Psoas muscle (tissue), 8 donors: Measurements from ENCODE around the gene TTC9. TPM values are rescaled to one million over a fixed set of nuclear protein-coding genes. Genes with fewer than 3 reads are reported as not detected.
A peak's percentile ranks its signal among the peaks of the same experiment; 100 is the strongest.

Experiments
- ATAC-seq, 4 donors: fragments of 200-7000 bp; cut with Tn5 transposase; one replicate each; pipeline ENCODE4 v1.9.1; 2020; ENCODE audit warnings: moderate library complexity in 3 of 4, mild to moderate bottlenecking in 2 of 4
- DNase-seq, 2 donors: peaks; one replicate each; pipeline ENCODE4 v3.0.0-alpha.2; 2020
- H3K27ac ChIP-seq: fragments of 200-600 bp; one replicate; pipeline ENCODE4 v1.8.0; 2022
- H3K27me3 ChIP-seq, 3 donors: fragments of 200-600 bp in 1 of 3; one replicate each; pipeline versions ENCODE4 v1.6.1 to v1.8.0; 2013 to 2022; ENCODE audit warnings: low read length in 2 of 3, mild to moderate bottlenecking in 2 of 3, moderate library complexity in 1 of 3; ENCODE audit not compliant: insufficient read depth in 3 of 3
- H3K36me3 ChIP-seq, 2 donors: fragments of 200-600 bp in 1 of 2; one replicate each; pipeline versions ENCODE4 v1.6.1 to v1.8.0; 2013 to 2022; ENCODE audit warnings: low read depth in 1 of 2, mild to moderate bottlenecking in 1 of 2, moderate library complexity in 1 of 2; ENCODE audit not compliant: insufficient read depth in 1 of 2
- H3K4me1 ChIP-seq: fragments of 200-600 bp; one replicate; pipeline ENCODE4 v1.8.0; 2022
- H3K4me3 ChIP-seq: fragments of 200-600 bp; one replicate; pipeline ENCODE4 v1.8.0; 2022; ENCODE audit warnings: mild to moderate bottlenecking
- H3K9me3 ChIP-seq: fragments of 200-600 bp; one replicate; pipeline ENCODE4 v1.8.0; 2022
- WGBS, 3 donors: extraction: QIAGEN DNeasy Blood & Tissue Kit; methylation state at CpG; one replicate each; pipeline versions ENCODE4 v1.1.6 to v1.1.7; 2013; 5-methylcytosine and 5-hydroxymethylcytosine counted together
- intact Hi-C, 2 donors: fragments of 100-400 bp; cut with DNase I; formaldehyde crosslinking; loops; one replicate each; pipeline versions ENCODE4 v1.11.0 to v1.14.2; 2022
- polyA plus RNA-seq, 3 donors: library from polyadenylated mRNA; stranded (reverse); fragments of 200-250 nt; gene quantifications; one replicate each; pipeline ENCODE4 v1.2.3, GENCODE V29; 2013
- total RNA-seq, 4 donors: library from RNA; stranded (reverse); fragmentation: NEBNext Ultra II Directional in 2 of 4; extraction: Animal tissue kit (Norgen Biotek cat#: 25700) in 2 of 4; gene quantifications; one replicate each; pipeline versions ENCODE4 v1.2.1 to v1.2.4, GENCODE V29; 2021 to 2023
- TF ChIP-seq, protein P1 (sequence below): fragments of 200-600 bp; IDR thresholded peaks from one replicate; pipeline ENCODE4 v1.8.0; 2022; ENCODE audit warnings: antibody characterized with exemption
- donor health status: healthy with polysubstance abuse.
- donor health status: DM: no; HTN: no; CAD: no; lungs with moderate emphysema.
- donor health status: Bipolar disorder and iron deficiency.
- donor health status: healthy.
- donor health status: DM: yes; HTN: yes; CAD: no.
- donor health status: DM: no; HTN: no; CAD: no.
- donor health status: DM: no; HTN: no; CAD: no.
- donor health status: DM: yes; HTN: yes; CAD: no.

The TTC9 gene
- total and polyA plus RNA-seq, 7 donors = 2.5 to 15.1 (median 5.4) TPM

DNA sequence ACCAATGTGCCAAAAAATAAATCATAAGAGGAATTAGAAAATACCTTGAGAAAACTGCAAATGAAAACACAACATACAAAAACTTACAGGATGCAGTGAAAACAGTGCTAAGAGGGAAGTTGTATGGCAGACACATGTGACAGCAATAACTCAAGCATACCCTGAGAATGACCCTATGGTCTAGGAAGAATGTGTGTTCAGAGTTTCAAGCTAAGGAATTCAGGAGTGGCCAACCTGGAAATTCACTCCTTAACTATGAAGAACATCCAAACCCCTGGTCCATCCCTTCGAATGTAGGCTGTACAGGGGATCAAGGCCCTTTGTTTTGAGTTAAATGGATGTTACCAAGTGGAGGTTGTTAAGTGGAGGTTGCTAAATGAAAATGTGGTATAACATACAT is 16.7 kb upstream of the TTC9 start:
- 79 to 83% (median 82%) methylated on average over 1 of the region's 1 CpG for WGBS, 3 donors
- no peaks in the 10 kb centered on the region for H3K36me3 ChIP-seq
- intact Hi-C loops = loop anchor here (5.0 kb wide), 2 partner anchors 87 to 192 kb away; no protein-coding TSS in a partner anchor
- ATAC-seq (no peak), DNase-seq (no peak)
- TF ChIP-seq, protein P1, sequence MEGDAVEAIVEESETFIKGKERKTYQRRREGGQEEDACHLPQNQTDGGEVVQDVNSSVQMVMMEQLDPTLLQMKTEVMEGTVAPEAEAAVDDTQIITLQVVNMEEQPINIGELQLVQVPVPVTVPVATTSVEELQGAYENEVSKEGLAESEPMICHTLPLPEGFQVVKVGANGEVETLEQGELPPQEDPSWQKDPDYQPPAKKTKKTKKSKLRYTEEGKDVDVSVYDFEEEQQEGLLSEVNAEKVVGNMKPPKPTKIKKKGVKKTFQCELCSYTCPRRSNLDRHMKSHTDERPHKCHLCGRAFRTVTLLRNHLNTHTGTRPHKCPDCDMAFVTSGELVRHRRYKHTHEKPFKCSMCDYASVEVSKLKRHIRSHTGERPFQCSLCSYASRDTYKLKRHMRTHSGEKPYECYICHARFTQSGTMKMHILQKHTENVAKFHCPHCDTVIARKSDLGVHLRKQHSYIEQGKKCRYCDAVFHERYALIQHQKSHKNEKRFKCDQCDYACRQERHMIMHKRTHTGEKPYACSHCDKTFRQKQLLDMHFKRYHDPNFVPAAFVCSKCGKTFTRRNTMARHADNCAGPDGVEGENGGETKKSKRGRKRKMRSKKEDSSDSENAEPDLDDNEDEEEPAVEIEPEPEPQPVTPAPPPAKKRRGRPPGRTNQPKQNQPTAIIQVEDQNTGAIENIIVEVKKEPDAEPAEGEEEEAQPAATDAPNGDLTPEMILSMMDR = no peak
- H3K27ac ChIP-seq = no peak overlapping the region
- H3K4me1 ChIP-seq = no peaks in the 10 kb centered on the region
- no peaks in the 10 kb centered on the region for H3K27me3 ChIP-seq
- peaks cover 27% of the 10 kb centered on the region for H3K9me3 ChIP-seq
- H3K4me3 ChIP-seq = no peak overlapping the region

DNA sequence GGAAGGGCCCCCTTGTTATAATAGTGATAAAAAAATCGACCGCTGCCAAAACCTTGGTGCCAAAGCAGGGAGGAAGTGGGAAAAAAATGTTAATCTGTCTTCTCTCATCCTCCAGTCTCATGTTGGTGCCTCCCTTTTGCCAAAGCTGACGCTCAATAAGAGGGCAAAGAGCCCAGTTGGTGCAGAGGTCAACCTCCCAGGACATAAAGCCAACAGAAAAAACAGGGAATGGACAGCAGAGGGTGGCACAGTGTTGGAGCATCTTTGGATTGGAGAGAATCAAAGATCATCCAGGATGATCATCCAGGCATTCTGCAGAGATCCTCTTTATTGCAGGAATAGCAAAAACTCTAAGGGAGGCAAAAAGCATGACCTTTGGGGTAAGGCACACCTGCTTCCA is 9.8 kb upstream of the TTC9 start:
- WGBS, 3 donors = 69 to 76% (median 76%) methylated on average over 3 of the region's 3 CpGs
- Histone ChIP-seq H3K9me3 (peaks cover 6% of the 10 kb centered on the region), H3K4me3 (no peak overlapping the region), H3K4me1 (no peaks in the 10 kb centered on the region), H3K27me3 (peaks cover 0 to under 1% (median 0%) of the 10 kb centered on the region in 3 donors), H3K36me3 (peaks cover 0 to 2% of the 10 kb centered on the region in 2 donors), H3K27ac (no peak overlapping the region)
- no peak for DNase-seq
- intact Hi-C loops = no loop called here
- TF ChIP-seq, protein P1 = no peak
- ATAC-seq = peak in 2 of 4 donors; percentile 50 to 59

DNA sequence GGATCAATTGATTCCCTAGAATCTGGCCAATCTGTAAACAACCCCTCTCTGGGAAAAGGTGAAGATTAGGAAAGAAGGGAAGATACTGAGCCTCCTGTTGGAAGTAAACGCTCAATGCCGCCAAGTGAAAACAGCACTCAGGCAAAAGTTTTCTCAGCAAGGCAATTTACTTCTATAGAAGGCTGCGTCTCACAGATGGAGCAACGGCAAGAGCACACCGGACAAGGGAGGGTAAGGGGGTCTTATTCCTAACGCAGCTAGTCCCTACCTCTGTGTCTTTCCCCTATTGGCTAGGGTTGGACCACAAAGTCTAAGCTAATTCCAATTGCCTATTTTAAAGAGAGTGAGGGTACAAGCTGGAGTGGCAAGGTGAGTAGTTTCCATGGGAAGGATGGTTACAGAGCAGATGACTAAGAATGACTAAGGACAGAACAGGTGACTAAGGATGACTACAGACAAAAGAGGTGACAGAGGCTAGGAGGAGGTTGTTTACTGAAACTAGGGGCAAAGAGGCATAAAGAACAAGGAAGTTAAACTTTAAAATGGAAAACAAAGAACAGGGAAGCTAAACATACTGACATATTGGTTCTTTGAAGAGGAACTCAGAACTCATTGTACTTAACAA is 5.6 kb upstream of the TTC9 start:
- peaks cover 0 to 2% of the 10 kb centered on the region in 2 donors for H3K36me3 ChIP-seq
- no peaks in the 10 kb centered on the region for H3K9me3 ChIP-seq
- DNase-seq (no peak), ATAC-seq (no peak)
- no peak overlapping the region for H3K27ac ChIP-seq
- H3K4me3 ChIP-seq = no peak overlapping the region
- intact Hi-C loops = loop anchor here in 1 of 2 donors (5.0 kb wide), 1 partner anchor 76 kb away; no protein-coding TSS in a partner anchor
- peaks cover 0 to 29% (median 0%) of the 10 kb centered on the region in 3 donors for H3K27me3 ChIP-seq
- WGBS, 3 donors = 93 to 96% (median 94%) methylated on average over 6 of the region's 6 CpGs
- TF ChIP-seq, protein P1 = no peak
- peaks cover 3% of the 10 kb centered on the region for H3K4me1 ChIP-seq

DNA sequence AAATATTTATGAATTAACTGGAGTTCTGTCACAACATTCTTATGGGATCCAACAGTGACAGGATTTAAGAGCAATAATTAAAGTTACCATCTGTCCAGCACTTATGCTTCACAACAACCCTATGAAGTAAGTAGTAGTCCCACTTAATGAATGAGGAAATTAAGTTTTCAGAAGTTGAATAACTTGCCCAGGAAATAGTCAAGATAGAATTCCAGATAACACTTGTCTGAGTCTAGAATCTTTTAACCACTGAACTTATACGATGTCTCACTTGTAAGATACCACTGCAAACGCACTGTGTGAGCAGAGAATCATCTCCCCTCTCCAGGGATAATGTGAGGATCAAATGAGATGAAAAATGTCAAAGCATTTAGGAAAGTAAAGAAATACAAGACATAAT is 3.3 kb upstream of the TTC9 start:
- no peak overlapping the region for H3K27ac ChIP-seq

More for the DNA sequence above, 3.3 kb upstream of the TTC9 start:
- Histone ChIP-seq H3K4me3 (no peak overlapping the region), H3K27me3 (peaks cover 0 to 42% (median 0%) of the 10 kb centered on the region in 3 donors), H3K36me3 (peaks cover 0 to 2% of the 10 kb centered on the region in 2 donors), H3K4me1 (peaks cover 3% of the 10 kb centered on the region), H3K9me3 (no peaks in the 10 kb centered on the region)
- ATAC-seq = no peak
- no peak for DNase-seq
- intact Hi-C loops = loop anchor here in 1 of 2 donors (5.0 kb wide), 1 partner anchor 74 kb away; no protein-coding TSS in a partner anchor
- WGBS, 3 donors = 62 to 71% (median 69%) methylated on average over 2 of the region's 2 CpGs
- TF ChIP-seq, protein P1 = no peak
